Transverse colon (tissue), 4 donors: ENCODE measurements around the gene EPHA5. TPM values are rescaled to one million over a fixed set of nuclear protein-coding genes. Genes with fewer than 3 reads are reported as not detected.

ENCODE experiments used
- DNase-seq: peaks from one replicate; pipeline ENCODE4 v3.0.0-alpha.2; 2019
- H3K27ac ChIP-seq, 4 donors: fragments of 200-600 bp; sonication (generic); 2 replicates each; pipeline ENCODE4 v1.5.1; 2016 to 2018; ENCODE audit warnings: inconsistent platforms in 4 of 4
- H3K27me3 ChIP-seq: fragments of 200-600 bp; sonication (generic); 2 replicates; pipeline ENCODE4 v1.5.1; 2017; ENCODE audit warnings: inconsistent platforms
- H3K36me3 ChIP-seq, 4 donors: fragments of 200-600 bp; sonication (generic); 2 replicates each; pipeline ENCODE4 v1.5.1; 2017 to 2019; ENCODE audit warnings: inconsistent platforms in 4 of 4
- H3K4me1 ChIP-seq, 4 donors: fragments of 200-600 bp; sonication (generic); 2 replicates each; pipeline ENCODE4 v1.5.1; 2017 to 2020; ENCODE audit warnings: inconsistent platforms in 4 of 4
- H3K4me3 ChIP-seq, 4 donors: fragments of 200-600 bp; sonication (generic); 1 replicate in 1 of 4; 2 replicates in 3 of 4; pipeline versions ENCODE4 v1.5.1 to v1.6.1; 2017 to 2019; ENCODE audit warnings: inconsistent platforms in 4 of 4
- H3K9me3 ChIP-seq, 2 donors: fragments of 200-600 bp; sonication (generic); 2 replicates each; pipeline ENCODE4 v1.5.1; 2017 to 2019; ENCODE audit warnings: inconsistent platforms in 2 of 2
- EP300 ChIP-seq: sonication (generic); formaldehyde crosslinking; IDR thresholded peaks from one replicate; pipeline ENCODE4 v1.6.1; 2017; ENCODE audit warnings: antibody characterized with exemption, low read depth
- POLR2A ChIP-seq: fragments of 450-650 bp; IDR thresholded peaks from one replicate; pipeline ENCODE4 v1.6.1; 2016; ENCODE audit warnings: antibody characterized with exemption, mild to moderate bottlenecking, moderate library complexity
- POLR2AphosphoS5 ChIP-seq, 3 donors: sonication (generic); formaldehyde crosslinking; IDR thresholded peaks; one replicate each; pipeline ENCODE4 v1.6.1; 2016; ENCODE audit warnings: antibody characterized with exemption in 3 of 3
- WGBS, 2 donors: methylation state at CpG; one replicate each; pipeline ENCODE4 v1.1.5; 2018; ENCODE audit warnings: low coverage in 1 of 2; 5-methylcytosine and 5-hydroxymethylcytosine counted together
- in situ Hi-C, 4 donors: fragments of 200-750 bp; cut with MboI; loops; one replicate each; pipeline versions ENCODE4 v1.15.0 to v1.15.1; 2017; ENCODE audit warnings: low sequenced_read_pairs in 3 of 4, low pct_ligation_motif_present in 1 of 4, low pct_unique_long_range_greater_than_20kb in 1 of 4
- intact Hi-C: fragments of 100-400 bp; cut with DNase I; formaldehyde crosslinking; loops from one replicate; pipeline ENCODE4 v1.15.1; 2023; ENCODE audit warnings: low total_unique reads
- total RNA-seq, 4 donors: library from RNA; depleted of rRNA; stranded (reverse); fragments of >200 nt; gene quantifications; one replicate each; pipeline ENCODE4 v1.1.0, GENCODE V29; 2016
- TF ChIP-seq, protein P1 (sequence below), 5 experiments: fragments of 200-600 bp in 3 of 5; fragments of 450-650 bp in 2 of 5; sonication (generic) in 3 of 5; IDR thresholded peaks; 1 replicate in 2 of 5; 2 replicates in 3 of 5; pipeline ENCODE4 v1.5.1; 2016 to 2017; ENCODE audit warnings: antibody characterized with exemption in 5 of 5, inconsistent platforms in 3 of 5, mild to moderate bottlenecking in 2 of 5, moderate library complexity in 1 of 5

The EPHA5 gene
- total RNA-seq, 4 donors from 2014 or later, result 0.14 to 0.60 (median 0.32) TPM; not detected in 1

DNA sequence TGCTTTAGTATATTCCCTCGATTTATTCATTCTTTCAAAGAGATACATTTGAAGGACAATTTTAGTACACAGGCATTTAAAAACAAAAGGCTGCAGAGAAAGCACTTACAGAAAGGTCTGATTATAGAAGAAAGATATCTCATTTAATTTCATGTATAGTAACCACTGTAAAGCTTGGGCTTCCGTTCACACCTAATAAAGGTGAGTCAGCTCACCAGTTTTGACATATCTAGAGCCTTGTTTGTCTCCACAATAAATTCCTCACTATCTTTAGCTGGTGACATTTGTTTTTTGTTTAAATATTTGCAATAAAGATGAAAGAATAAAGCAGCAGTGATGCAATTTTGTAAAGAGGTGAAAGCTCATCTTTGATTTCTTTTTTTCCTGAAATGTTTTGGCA, 1.1 kb upstream of the EPHA5 start:
- H3K4me1 ChIP-seq, result peaks cover 0 to 24% (median 14%) of the 10 kb centered on the region in 4 donors
- intact Hi-C loops, result no loop called here
- DNase-seq, result no peak
- no peak overlapping the region for H3K27ac ChIP-seq
- H3K27me3 ChIP-seq, result peaks cover 58% of the 10 kb centered on the region
- H3K9me3 ChIP-seq, result no peaks in the 10 kb centered on the region
- WGBS, 2 donors, result 10 to 36% methylated on average over 2 of the region's 2 CpGs
- no peak overlapping the region for H3K4me3 ChIP-seq
- no peak for TF ChIP-seq POLR2AphosphoS5 (IDR thresholded peaks at IDR 0.05)
- TF ChIP-seq POLR2A, result no peak
- TF ChIP-seq, protein P1, sequence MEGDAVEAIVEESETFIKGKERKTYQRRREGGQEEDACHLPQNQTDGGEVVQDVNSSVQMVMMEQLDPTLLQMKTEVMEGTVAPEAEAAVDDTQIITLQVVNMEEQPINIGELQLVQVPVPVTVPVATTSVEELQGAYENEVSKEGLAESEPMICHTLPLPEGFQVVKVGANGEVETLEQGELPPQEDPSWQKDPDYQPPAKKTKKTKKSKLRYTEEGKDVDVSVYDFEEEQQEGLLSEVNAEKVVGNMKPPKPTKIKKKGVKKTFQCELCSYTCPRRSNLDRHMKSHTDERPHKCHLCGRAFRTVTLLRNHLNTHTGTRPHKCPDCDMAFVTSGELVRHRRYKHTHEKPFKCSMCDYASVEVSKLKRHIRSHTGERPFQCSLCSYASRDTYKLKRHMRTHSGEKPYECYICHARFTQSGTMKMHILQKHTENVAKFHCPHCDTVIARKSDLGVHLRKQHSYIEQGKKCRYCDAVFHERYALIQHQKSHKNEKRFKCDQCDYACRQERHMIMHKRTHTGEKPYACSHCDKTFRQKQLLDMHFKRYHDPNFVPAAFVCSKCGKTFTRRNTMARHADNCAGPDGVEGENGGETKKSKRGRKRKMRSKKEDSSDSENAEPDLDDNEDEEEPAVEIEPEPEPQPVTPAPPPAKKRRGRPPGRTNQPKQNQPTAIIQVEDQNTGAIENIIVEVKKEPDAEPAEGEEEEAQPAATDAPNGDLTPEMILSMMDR (IDR thresholded peaks at IDR 0.05), result no peak
- no peak for TF ChIP-seq EP300
- in situ Hi-C loops, result no loop called here
- H3K36me3 ChIP-seq, result no peaks in the 10 kb centered on the region

- TF ChIP-seq, protein P1 (IDR thresholded peaks at IDR 0.05), result peak in 1 of 5 experiments; percentile 5
- no peak for TF ChIP-seq EP300
- DNase-seq, result no peak
- 0 to 6% methylated on average over 6 of the region's 6 CpGs for WGBS, 2 donors
- no peaks in the 10 kb centered on the region for H3K36me3 ChIP-seq
- intact Hi-C loops, result no loop called here
- peaks cover 0 to 24% (median 14%) of the 10 kb centered on the region in 4 donors for H3K4me1 ChIP-seq
- peak overlapping the region in 3 of 4 donors; percentile 17 to 40 (median 18) for H3K4me3 ChIP-seq
- H3K27me3 ChIP-seq, result peaks cover 72% of the 10 kb centered on the region
- no peaks in the 10 kb centered on the region for H3K9me3 ChIP-seq
- H3K27ac ChIP-seq, result no peak overlapping the region
- in situ Hi-C loops, result no loop called here
Measured at GRCh38 chr4:65670020-65670330, 314 bp downstream of the EPHA5 start.

DNA sequence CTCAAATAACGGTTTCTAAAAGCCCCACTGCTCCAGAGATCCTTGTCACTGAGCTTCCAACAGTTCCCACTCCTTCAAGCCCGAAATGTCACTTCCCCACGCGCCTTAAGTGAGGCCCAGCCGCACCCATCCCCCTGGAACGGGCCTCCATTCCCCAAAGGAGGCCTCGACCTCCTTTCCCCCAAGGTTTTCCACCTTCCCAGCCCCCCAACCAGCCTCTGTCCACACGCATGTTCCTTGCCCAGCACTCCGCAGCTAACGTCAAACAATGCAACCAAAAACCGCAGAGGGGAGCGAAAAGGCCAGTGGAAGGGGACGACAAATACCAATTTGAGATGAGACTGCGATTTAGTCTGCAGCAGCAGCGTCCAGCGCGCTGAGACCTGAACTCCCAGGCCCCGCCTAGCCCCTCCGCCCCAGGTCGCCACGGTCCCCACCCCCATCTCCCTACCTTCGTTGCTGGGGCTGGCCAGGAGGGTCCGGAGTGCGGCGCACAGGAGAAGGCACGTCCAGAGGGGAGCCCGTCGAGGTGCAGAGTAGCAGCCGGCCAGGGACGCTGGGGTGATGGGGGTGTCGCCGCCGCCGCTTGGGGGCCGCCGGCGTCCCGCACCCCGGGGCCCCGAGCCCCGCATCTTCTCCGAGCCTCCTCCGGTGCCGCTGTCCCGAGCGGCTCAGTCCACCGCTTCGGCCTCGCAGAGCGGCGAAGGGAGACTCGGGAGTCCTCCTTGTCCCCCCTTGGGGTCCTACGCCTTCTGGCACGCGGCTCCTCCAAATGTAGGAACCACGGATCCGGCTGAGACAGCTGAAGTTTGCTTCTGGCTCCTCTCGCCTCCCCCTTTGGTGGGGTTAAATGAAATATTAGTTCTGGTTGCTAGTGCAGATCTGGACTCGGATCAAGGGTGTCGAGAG, 924 bp downstream of the EPHA5 start:
- Histone ChIP-seq H3K36me3 (no peaks in the 10 kb centered on the region), H3K27me3 (peaks cover 77% of the 10 kb centered on the region), H3K9me3 (no peaks in the 10 kb centered on the region), H3K4me3 (peak overlapping the region in 3 of 4 donors; percentile 17 to 40 (median 18)), H3K4me1 (peaks cover 0 to 24% (median 14%) of the 10 kb centered on the region in 4 donors), H3K27ac (no peak overlapping the region)
- WGBS, 2 donors, result 10 to 19% methylated on average over 2 to 49 of the region's 60 CpGs
- in situ Hi-C loops (no loop called here), intact Hi-C loops (no loop called here)
- TF ChIP-seq, protein P1 (IDR thresholded peaks at IDR 0.05), result no peak
- TF ChIP-seq POLR2A, result no peak
- TF ChIP-seq EP300, result no peak
- no peak for TF ChIP-seq POLR2AphosphoS5 (IDR thresholded peaks at IDR 0.05)
- DNase-seq, result no peak

DNA sequence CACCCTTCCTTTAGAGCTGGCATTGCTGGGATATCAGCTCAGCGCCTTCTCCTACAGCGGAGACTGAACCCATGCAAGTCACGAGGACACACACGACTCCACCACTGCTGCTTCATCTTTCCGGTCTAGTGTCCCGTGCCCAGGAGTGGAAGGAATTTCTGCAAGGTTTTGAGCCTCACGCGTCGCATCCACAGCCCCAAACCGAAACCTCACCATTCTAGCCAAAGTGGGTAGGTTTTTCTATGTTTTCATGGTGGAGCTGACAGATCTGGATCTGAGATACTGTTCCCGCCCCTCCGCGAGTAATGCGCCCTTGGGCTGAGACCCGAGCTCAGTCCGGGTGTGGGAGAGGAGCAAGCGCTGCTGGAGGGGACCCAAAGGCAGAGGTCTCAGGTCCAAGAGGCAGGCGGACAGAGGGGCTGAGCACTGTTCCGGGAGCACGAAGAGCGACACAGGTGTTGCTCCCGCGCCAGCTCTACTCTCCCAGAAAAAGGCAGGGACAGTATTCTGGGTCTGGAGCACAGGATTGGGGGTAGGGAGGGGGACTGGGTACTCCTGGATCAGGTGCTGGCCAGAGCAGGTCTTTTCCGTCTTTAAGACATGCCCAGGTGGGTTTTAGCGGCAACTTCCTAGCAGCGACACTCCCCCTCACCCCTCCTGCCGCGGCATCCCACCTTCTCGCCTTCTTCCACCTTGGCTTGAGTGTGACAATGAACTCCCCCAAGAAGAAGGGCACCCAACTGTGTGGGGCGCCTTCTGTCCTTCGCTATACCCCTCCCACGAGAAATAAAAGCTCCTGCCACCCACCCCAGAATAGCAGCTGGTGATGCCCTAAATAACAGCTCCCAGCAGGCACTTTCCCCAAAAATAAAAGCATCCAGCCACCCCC, 1.8 kb downstream of the EPHA5 start:
- WGBS, 2 donors, result 17% methylated on average over 32 of the region's 32 CpGs; no CpG with 5 or more reads in 1 of the 2 donors

More for the DNA sequence above, 1.8 kb downstream of the EPHA5 start:
- peak overlapping the region in 1 of 4 donors; percentile 40 for H3K4me3 ChIP-seq
- peaks cover 85% of the 10 kb centered on the region for H3K27me3 ChIP-seq
- no peak for TF ChIP-seq EP300
- no peak for TF ChIP-seq POLR2A
- no peak for TF ChIP-seq POLR2AphosphoS5 (IDR thresholded peaks at IDR 0.05)
- TF ChIP-seq, protein P1 (IDR thresholded peaks at IDR 0.05), result no peak
- intact Hi-C loops (no loop called here), in situ Hi-C loops (no loop called here)
- peaks cover 0 to 24% (median 14%) of the 10 kb centered on the region in 4 donors for H3K4me1 ChIP-seq
- H3K27ac ChIP-seq, result no peak overlapping the region
- no peaks in the 10 kb centered on the region for H3K36me3 ChIP-seq
- no peak for DNase-seq
- no peaks in the 10 kb centered on the region for H3K9me3 ChIP-seq
